H1 (cell line): ENCODE measurements around the gene CLEC16A. TPM values are rescaled to one million over a fixed set of nuclear protein-coding genes. Genes with fewer than 3 reads are reported as not detected.

Experiments
- RAD21 ChIP-seq, 2 experiments: IDR thresholded peaks in 1 of 2; conservative IDR thresholded peaks in 1 of 2; 2 replicates each; pipeline ENCODE4 v1.6.1; 2011; ENCODE audit warnings: low read depth in 2 of 2, low read length in 2 of 2, improper control_type of control experiment in 1 of 2, inconsistent platforms in 1 of 2, mild to moderate bottlenecking in 1 of 2, moderate library complexity in 1 of 2
- SIN3A ChIP-seq, 2 experiments: IDR thresholded peaks in 1 of 2; conservative IDR thresholded peaks in 1 of 2; 2 replicates each; pipeline ENCODE4 v1.6.1; 2011 to 2012; ENCODE audit warnings: low read length in 2 of 2, improper control_type of control experiment in 1 of 2, low read depth in 1 of 2, mild to moderate bottlenecking in 1 of 2
- SP2 ChIP-seq: IDR thresholded peaks from 2 replicates; pipeline ENCODE4 v1.6.1; 2012; ENCODE audit warnings: mild to moderate bottlenecking, low read length, inconsistent platforms
- polyA plus RNA-seq, 7 experiments: library from polyadenylated mRNA; depleted of rRNA in 3 of 7; stranded (reverse) in 5 of 7; unstranded in 2 of 7; fragments of >200 nt in 5 of 7; fragments of 200-250 nt in 2 of 7; gene quantifications; 1 replicate in 5 of 7; 2 replicates in 1 of 7; 4 replicates in 1 of 7; pipeline versions ENCODE4 v1.2.1 to v1.2.3, GENCODE V29; 2011 to 2013; ENCODE audit warnings: missing spikeins in 2 of 7, mixed read lengths in 2 of 7
- total RNA-seq: library from RNA; stranded (reverse); fragmentation: NEBNext Ultra II Directional; extraction: Animal tissue kit (Norgen Biotek cat#: 25700); gene quantifications from 2 replicates; pipeline ENCODE4 v1.2.1, GENCODE V29; 2021
- TF ChIP-seq, protein P1 (sequence below): fragments of 300-600 bp; sonication (generic); IDR thresholded peaks from 2 replicates; pipeline ENCODE4 v1.7.1; 2012; ENCODE audit warnings: low read length, moderate library complexity, mild to moderate bottlenecking, inconsistent platforms; ENCODE audit not compliant: insufficient replicate concordance

The CLEC16A gene
- total and polyA plus RNA-seq, 2 of the 8 experiments (the other 6 are each of a cell fraction or from before 2014, with no cell fraction given) = 7.6 to 19.3 TPM

GRCh38 chr16:11159282-11159681, 214.9 kb downstream of the CLEC16A start (continued):
- TF ChIP-seq, protein P1, sequence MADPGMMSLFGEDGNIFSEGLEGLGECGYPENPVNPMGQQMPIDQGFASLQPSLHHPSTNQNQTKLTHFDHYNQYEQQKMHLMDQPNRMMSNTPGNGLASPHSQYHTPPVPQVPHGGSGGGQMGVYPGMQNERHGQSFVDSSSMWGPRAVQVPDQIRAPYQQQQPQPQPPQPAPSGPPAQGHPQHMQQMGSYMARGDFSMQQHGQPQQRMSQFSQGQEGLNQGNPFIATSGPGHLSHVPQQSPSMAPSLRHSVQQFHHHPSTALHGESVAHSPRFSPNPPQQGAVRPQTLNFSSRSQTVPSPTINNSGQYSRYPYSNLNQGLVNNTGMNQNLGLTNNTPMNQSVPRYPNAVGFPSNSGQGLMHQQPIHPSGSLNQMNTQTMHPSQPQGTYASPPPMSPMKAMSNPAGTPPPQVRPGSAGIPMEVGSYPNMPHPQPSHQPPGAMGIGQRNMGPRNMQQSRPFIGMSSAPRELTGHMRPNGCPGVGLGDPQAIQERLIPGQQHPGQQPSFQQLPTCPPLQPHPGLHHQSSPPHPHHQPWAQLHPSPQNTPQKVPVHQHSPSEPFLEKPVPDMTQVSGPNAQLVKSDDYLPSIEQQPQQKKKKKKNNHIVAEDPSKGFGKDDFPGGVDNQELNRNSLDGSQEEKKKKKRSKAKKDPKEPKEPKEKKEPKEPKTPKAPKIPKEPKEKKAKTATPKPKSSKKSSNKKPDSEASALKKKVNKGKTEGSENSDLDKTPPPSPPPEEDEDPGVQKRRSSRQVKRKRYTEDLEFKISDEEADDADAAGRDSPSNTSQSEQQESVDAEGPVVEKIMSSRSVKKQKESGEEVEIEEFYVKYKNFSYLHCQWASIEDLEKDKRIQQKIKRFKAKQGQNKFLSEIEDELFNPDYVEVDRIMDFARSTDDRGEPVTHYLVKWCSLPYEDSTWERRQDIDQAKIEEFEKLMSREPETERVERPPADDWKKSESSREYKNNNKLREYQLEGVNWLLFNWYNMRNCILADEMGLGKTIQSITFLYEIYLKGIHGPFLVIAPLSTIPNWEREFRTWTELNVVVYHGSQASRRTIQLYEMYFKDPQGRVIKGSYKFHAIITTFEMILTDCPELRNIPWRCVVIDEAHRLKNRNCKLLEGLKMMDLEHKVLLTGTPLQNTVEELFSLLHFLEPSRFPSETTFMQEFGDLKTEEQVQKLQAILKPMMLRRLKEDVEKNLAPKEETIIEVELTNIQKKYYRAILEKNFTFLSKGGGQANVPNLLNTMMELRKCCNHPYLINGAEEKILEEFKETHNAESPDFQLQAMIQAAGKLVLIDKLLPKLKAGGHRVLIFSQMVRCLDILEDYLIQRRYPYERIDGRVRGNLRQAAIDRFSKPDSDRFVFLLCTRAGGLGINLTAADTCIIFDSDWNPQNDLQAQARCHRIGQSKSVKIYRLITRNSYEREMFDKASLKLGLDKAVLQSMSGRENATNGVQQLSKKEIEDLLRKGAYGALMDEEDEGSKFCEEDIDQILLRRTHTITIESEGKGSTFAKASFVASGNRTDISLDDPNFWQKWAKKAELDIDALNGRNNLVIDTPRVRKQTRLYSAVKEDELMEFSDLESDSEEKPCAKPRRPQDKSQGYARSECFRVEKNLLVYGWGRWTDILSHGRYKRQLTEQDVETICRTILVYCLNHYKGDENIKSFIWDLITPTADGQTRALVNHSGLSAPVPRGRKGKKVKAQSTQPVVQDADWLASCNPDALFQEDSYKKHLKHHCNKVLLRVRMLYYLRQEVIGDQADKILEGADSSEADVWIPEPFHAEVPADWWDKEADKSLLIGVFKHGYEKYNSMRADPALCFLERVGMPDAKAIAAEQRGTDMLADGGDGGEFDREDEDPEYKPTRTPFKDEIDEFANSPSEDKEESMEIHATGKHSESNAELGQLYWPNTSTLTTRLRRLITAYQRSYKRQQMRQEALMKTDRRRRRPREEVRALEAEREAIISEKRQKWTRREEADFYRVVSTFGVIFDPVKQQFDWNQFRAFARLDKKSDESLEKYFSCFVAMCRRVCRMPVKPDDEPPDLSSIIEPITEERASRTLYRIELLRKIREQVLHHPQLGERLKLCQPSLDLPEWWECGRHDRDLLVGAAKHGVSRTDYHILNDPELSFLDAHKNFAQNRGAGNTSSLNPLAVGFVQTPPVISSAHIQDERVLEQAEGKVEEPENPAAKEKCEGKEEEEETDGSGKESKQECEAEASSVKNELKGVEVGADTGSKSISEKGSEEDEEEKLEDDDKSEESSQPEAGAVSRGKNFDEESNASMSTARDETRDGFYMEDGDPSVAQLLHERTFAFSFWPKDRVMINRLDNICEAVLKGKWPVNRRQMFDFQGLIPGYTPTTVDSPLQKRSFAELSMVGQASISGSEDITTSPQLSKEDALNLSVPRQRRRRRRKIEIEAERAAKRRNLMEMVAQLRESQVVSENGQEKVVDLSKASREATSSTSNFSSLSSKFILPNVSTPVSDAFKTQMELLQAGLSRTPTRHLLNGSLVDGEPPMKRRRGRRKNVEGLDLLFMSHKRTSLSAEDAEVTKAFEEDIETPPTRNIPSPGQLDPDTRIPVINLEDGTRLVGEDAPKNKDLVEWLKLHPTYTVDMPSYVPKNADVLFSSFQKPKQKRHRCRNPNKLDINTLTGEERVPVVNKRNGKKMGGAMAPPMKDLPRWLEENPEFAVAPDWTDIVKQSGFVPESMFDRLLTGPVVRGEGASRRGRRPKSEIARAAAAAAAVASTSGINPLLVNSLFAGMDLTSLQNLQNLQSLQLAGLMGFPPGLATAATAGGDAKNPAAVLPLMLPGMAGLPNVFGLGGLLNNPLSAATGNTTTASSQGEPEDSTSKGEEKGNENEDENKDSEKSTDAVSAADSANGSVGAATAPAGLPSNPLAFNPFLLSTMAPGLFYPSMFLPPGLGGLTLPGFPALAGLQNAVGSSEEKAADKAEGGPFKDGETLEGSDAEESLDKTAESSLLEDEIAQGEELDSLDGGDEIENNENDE = no peak
- TF ChIP-seq RAD21 (IDR thresholded peaks at IDR 0.05 in 1 of 2, conservative IDR thresholded peaks at IDR 0.05 in 1 of 2; ENCODE audit: low read depth in 2 of 2, low read length in 2 of 2) (no peak), SP2 (no peak), SIN3A (conservative IDR thresholded peaks at IDR 0.05 in 1 of 2, IDR thresholded peaks at IDR 0.05 in 1 of 2; ENCODE audit: low read depth in 1 of 2, low read length in 2 of 2) (no peak)
